PC-3 (cell line): ENCODE data around the gene ROGDI. TPM values are rescaled to one million over a fixed set of nuclear protein-coding genes. Genes with fewer than 3 reads are reported as not detected.

Experiments
- ATAC-seq: fragments of 200-7000 bp; cut with Tn5 transposase; 2 replicates; pipeline ENCODE4 v1.9.1; 2020; ENCODE audit warnings: mild to moderate bottlenecking, moderate library complexity
- BruUV-seq: library from RNA; stranded (reverse); fragments of 400-500 nt; replicated peaks from 2 replicates; lab custom pipeline; 2021; lab: Mats Ljungman, UMichigan
- CTCF ChIA-PET: fragments of 300-600 bp; sonication (Branson Sonifier 250); formaldehyde crosslinking; loops from one replicate; lab custom pipeline; 2022; ENCODE audit warnings: antibody characterized with exemption; lab: Charles Lee
- POLR2A ChIA-PET: fragments of 300-600 bp; sonication (Branson Sonifier 250); formaldehyde crosslinking; loops from one replicate; lab custom pipeline; 2022; ENCODE audit warnings: antibody characterized with exemption; ENCODE audit not compliant: unreplicated experiment; lab: Charles Lee
- DNase-seq: peaks from one replicate; pipeline ENCODE4 v3.0.0-alpha.2; 2015
- H2AFZ ChIP-seq: fragments of 300-600 bp; sonication (generic); 2 replicates; pipeline ENCODE4 v1.6.0; 2016; ENCODE audit warnings: antibody characterized with exemption, low read length
- H3F3A ChIP-seq: fragments of 300-600 bp; sonication (generic); one replicate; pipeline ENCODE4 v1.6.0; 2017; ENCODE audit warnings: antibody characterized with exemption, low read length, control low read depth, mild to moderate bottlenecking; ENCODE audit not compliant: unreplicated experiment
- H3K27ac ChIP-seq: fragments of 300-600 bp; sonication (generic); 2 replicates; pipeline ENCODE4 v1.5.1; 2016; ENCODE audit warnings: mild to moderate bottlenecking, low read length
- H3K27me3 ChIP-seq: fragments of 300-600 bp; sonication (generic); 2 replicates; pipeline ENCODE4 v1.6.1; 2016; ENCODE audit warnings: low read length, mixed read lengths
- H3K36me3 ChIP-seq: fragments of 300-600 bp; sonication (generic); 2 replicates; pipeline ENCODE4 v1.6.1; 2016; ENCODE audit warnings: low read depth, mixed run types, low read length, mixed read lengths
- H3K4me1 ChIP-seq: fragments of 300-600 bp; sonication (generic); 2 replicates; pipeline ENCODE4 v1.5.1; 2016; ENCODE audit warnings: low read length; ENCODE audit not compliant: insufficient read depth
- H3K4me2 ChIP-seq: fragments of 300-600 bp; sonication (generic); 2 replicates; pipeline ENCODE4 v1.6.0; 2016; ENCODE audit warnings: low read length
- H3K4me3 ChIP-seq: fragments of 300-600 bp; sonication (generic); 2 replicates; pipeline ENCODE4 v1.5.1; 2016; ENCODE audit warnings: mild to moderate bottlenecking, low read length, mixed read lengths
- H3K79me2 ChIP-seq: fragments of 300-600 bp; sonication (generic); 2 replicates; pipeline ENCODE4 v1.6.1; 2017; ENCODE audit warnings: low read length, mixed read lengths
- H3K9ac ChIP-seq: fragments of 300-600 bp; sonication (generic); 2 replicates; pipeline ENCODE4 v1.6.0; 2016; ENCODE audit warnings: mild to moderate bottlenecking, low read length
- H3K9me2 ChIP-seq: fragments of 300-600 bp; sonication (generic); replicated peaks from 2 replicates; pipeline ENCODE4 v1.6.1; 2016; ENCODE audit warnings: mixed run types, low read length, mixed read lengths
- H3K9me3 ChIP-seq: fragments of 300-600 bp; sonication (generic); 2 replicates; pipeline ENCODE4 v1.6.1; 2016; ENCODE audit warnings: low read length, mixed read lengths
- H4K20me1 ChIP-seq: fragments of 300-600 bp; sonication (generic); 2 replicates; pipeline ENCODE4 v1.6.1; 2016; ENCODE audit warnings: low read length, mixed read lengths
- CTCF ChIP-seq: fragments of 300-600 bp; sonication (generic); conservative IDR thresholded peaks from 2 replicates; pipeline ENCODE4 v1.5.1; 2017; ENCODE audit warnings: antibody characterized with exemption, low read depth, mild to moderate bottlenecking, low read length
- EZH2 ChIP-seq: fragments of 300-600 bp; sonication (generic); IDR thresholded peaks from one replicate; pipeline ENCODE4 v1.6.1; 2017; ENCODE audit warnings: antibody characterized with exemption, mild to moderate bottlenecking, low read length; ENCODE audit not compliant: unreplicated experiment
- EZH2phosphoT487 ChIP-seq: fragments of 300-600 bp; sonication (generic); IDR thresholded peaks from 2 replicates; pipeline ENCODE4 v1.6.1; 2018; ENCODE audit warnings: mild to moderate bottlenecking, antibody characterized with exemption, low read length, borderline replicate concordance
- intact Hi-C: fragments of 100-400 bp; cut with micrococcal nuclease; formaldehyde crosslinking; loops from 2 replicates; pipeline ENCODE4 v1.9.0; 2023
- total RNA-seq: library from RNA; depleted of rRNA; stranded (reverse); fragments of >200 nt; gene quantifications from 2 replicates; pipeline ENCODE4 v1.2.3, GENCODE V29; 2014

ROGDI gene
- total RNA-seq, 1 experiment from 2014 or later: 23.3 TPM

DNA sequence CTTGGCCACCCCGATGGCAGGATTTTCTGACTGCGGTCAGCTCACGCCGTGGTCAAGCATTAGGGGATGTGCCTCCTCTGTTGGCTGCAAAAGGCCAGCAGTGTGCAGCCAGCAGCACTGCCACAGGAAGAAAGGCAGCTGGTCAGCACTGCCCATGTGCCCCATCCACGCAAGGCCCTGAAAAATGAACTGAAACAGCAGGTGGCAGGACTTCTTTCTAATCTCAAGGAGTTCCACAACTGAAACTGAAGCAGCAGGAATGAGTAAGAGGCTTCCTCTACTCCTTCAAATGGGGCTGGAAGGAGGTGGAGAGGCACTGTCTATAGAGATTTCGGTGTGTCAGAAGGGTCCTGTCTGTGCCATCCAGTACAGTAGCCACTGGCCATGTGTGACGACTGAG lies 38.6 kb downstream of the ROGDI start:
- no peak overlapping the region for H3K4me3 ChIP-seq
- intact Hi-C loops: no loop called here
- CTCF ChIA-PET: no interaction called here
- POLR2A ChIA-PET: interaction anchor here (0.5 kb wide), 1 partner anchor 84 kb away, joined by 3 read pairs; no protein-coding TSS in a partner anchor
- H4K20me1 ChIP-seq: no peaks in the 10 kb centered on the region
- H3K9ac ChIP-seq: no peak overlapping the region
- TF ChIP-seq EZH2: no peak
- no peak for TF ChIP-seq EZH2phosphoT487
- no peak for TF ChIP-seq CTCF
- DNase-seq (no peak), ATAC-seq (no peak)
- peaks cover 20% of the 10 kb centered on the region for H3K79me2 ChIP-seq
- H3K4me2 ChIP-seq: no peak overlapping the region
- no TSS peak for BruUV-seq
- H2AFZ ChIP-seq: no peak overlapping the region
- no peaks in the 10 kb centered on the region for H3K9me3 ChIP-seq
- H3F3A ChIP-seq: no peaks in the 10 kb centered on the region
- peaks cover 15% of the 10 kb centered on the region for H3K4me1 ChIP-seq
- H3K36me3 ChIP-seq: no peaks in the 10 kb centered on the region
- no peak overlapping the region for H3K27ac ChIP-seq
- H3K27me3 ChIP-seq: no peaks in the 10 kb centered on the region
- H3K9me2 ChIP-seq: no peaks in the 10 kb centered on the region

DNA sequence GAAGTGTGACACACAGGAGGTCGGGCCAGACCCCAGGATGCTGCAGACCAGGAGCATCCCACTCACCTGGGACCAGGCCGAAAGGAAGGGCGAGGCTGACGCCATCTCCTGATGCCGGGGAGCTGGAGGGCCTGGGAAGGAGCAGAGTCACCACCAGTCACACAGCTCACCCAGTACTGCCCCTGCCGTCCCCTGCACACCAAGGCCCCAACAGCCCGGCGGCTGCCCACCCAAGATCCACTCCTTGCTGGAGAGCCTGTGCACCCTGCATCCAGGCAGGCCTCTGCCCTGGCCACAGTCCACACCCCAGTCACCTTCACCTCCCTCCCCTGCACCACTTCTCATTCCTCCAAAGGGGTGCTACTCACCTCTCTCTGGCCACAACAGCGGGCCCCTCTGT lies 40.2 kb downstream of the ROGDI start:
- ATAC-seq (no peak), DNase-seq (no peak)
- Histone ChIP-seq H3K9ac (no peak overlapping the region), H3K4me2 (no peak overlapping the region), H3F3A (no peaks in the 10 kb centered on the region), H3K9me3 (no peaks in the 10 kb centered on the region), H3K9me2 (no peaks in the 10 kb centered on the region), H3K79me2 (peaks cover 20% of the 10 kb centered on the region), H3K27ac (no peak overlapping the region), H3K4me1 (peaks cover 6% of the 10 kb centered on the region), H3K27me3 (no peaks in the 10 kb centered on the region), H3K4me3 (no peak overlapping the region), H3K36me3 (peaks cover 6% of the 10 kb centered on the region; the same call in 1 of the 2 replicates), H4K20me1 (no peaks in the 10 kb centered on the region), H2AFZ (no peak overlapping the region)
- intact Hi-C loops: no loop called here
- ChIA-PET CTCF (no interaction called here), POLR2A (no interaction called here)
- TF ChIP-seq EZH2phosphoT487: no peak
- BruUV-seq: no TSS peak

GRCh38 chr16:4760221-4760910 lies 42.1 kb downstream of the ROGDI start:
- Histone ChIP-seq H3K4me2 (no peak overlapping the region), H3K79me2 (peaks cover 4% of the 10 kb centered on the region; the same call in 1 of the 2 replicates), H3F3A (no peaks in the 10 kb centered on the region), H3K9ac (no peak overlapping the region), H3K27me3 (no peaks in the 10 kb centered on the region), H3K27ac (no peak overlapping the region), H3K9me2 (no peaks in the 10 kb centered on the region), H3K36me3 (peaks cover 13% of the 10 kb centered on the region), H4K20me1 (no peaks in the 10 kb centered on the region), H3K9me3 (no peaks in the 10 kb centered on the region), H3K4me3 (no peak overlapping the region), H3K4me1 (no peaks in the 10 kb centered on the region), H2AFZ (no peak overlapping the region)
- TF ChIP-seq CTCF (no peak), EZH2 (no peak), EZH2phosphoT487 (no peak)
- DNase-seq (no peak), ATAC-seq (no peak)
- BruUV-seq: no TSS peak
- POLR2A ChIA-PET: no interaction called here
- CTCF ChIA-PET: no interaction called here
- intact Hi-C loops: no loop called here
